ENCODE data around the gene TRAF2. TPM values are rescaled to one million over a fixed set of nuclear protein-coding genes. Genes with fewer than 3 reads are reported as not detected.
"Not testable (repeated sequence)": the region's sequence is repeated elsewhere in the genome, so short reads cannot be mapped to it uniquely, and the experiment has no call there.

The TRAF2 gene, protein sequence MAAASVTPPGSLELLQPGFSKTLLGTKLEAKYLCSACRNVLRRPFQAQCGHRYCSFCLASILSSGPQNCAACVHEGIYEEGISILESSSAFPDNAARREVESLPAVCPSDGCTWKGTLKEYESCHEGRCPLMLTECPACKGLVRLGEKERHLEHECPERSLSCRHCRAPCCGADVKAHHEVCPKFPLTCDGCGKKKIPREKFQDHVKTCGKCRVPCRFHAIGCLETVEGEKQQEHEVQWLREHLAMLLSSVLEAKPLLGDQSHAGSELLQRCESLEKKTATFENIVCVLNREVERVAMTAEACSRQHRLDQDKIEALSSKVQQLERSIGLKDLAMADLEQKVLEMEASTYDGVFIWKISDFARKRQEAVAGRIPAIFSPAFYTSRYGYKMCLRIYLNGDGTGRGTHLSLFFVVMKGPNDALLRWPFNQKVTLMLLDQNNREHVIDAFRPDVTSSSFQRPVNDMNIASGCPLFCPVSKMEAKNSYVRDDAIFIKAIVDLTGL
- total RNA-seq: 7.8 TPM

DNA sequence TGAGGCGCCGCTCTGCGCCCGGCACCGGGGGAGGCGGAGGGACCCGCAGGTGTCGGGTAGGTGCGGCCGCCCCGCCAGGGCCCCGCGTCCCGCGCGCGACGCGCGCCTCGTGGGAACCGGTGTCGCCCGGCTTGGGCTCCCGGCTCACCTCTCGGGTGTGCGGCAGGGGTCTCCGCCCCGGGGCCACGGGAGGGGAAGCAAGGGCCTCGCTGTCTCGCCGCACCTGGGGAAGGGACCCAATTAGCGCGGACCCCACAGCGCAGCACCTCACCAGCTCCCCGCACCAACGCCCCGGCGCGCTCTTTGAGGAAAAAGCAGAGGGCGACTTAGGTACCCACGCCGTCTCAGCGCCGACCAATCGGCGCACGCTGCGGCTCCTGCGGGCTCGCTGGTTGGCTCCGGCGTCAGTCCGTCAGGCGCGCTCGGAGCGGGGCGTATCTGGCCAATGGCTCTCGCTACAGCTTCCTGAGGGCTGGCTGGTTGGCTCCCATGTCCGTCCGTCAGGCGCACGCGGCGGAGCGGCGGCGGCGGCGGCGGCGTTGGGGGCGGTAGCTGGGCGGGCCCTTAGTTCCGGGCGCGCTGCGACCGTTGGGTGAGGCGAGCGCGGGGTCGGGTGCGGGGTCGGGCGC lies at the start of gene TRAF2:
Gene TRAF2, plus strand, starts transcription at position 567 of the 629 bp plus-strand sequence. CDS start 12,225 bp downstream, outside the sequence.
- DNase-seq: peak; percentile 96

DNA sequence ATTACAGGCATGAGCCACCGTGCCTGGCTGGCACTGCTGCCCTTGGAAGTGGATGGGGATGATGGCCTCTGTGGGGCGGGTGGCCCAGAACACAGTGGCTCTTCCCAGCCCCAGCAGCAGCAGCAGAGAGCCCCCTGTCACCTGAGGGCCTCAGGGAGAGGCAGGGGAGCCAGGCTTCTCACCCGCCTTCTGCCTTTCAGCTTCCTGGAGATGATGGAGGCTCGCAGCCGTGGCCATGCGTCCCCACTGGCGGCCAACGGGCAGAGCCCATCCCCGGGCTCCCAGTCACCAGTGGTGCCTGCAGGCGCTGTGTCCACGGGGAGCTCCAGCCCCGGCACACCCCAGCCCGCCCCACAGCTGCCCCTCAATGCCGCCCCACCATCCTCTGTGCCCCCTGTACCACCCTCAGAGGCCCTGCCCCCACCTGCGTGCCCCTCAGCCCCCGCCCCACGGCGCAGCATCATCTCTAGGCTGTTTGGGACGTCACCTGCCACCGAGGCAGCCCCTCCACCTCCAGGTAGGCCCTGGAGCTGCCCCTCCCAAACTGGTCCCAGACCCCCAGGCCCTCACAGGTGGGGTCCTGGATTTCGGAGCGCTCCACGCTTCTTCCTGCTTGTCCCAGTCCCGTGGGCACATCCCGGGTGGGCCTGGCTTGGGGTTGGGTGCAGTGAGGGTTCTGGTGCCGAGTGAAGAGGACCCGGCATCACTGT lies 49.0 kb upstream of the TRAF2 start:
- DNase-seq: no peak

DNA sequence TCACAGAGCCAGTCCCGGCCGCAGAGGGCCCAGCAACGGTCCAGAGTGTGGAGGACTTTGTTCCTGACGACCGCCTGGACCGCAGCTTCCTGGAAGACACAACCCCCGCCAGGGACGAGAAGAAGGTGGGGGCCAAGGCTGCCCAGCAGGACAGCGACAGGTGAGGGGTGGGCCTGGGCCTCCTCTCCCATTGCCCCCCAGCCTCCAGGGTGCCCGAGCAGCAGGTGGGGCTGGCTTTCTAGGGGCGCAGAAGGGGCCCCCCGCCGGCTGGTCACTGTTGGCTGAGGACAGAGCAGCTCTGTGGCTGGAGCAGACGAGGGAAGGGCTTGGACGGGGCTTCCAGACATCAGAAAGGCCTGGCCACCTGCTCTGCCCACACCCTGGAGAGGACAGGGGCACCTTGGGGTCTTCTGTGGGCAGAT lies 48.4 kb upstream of the TRAF2 start:
- DNase-seq: not testable (repeated sequence)

DNA sequence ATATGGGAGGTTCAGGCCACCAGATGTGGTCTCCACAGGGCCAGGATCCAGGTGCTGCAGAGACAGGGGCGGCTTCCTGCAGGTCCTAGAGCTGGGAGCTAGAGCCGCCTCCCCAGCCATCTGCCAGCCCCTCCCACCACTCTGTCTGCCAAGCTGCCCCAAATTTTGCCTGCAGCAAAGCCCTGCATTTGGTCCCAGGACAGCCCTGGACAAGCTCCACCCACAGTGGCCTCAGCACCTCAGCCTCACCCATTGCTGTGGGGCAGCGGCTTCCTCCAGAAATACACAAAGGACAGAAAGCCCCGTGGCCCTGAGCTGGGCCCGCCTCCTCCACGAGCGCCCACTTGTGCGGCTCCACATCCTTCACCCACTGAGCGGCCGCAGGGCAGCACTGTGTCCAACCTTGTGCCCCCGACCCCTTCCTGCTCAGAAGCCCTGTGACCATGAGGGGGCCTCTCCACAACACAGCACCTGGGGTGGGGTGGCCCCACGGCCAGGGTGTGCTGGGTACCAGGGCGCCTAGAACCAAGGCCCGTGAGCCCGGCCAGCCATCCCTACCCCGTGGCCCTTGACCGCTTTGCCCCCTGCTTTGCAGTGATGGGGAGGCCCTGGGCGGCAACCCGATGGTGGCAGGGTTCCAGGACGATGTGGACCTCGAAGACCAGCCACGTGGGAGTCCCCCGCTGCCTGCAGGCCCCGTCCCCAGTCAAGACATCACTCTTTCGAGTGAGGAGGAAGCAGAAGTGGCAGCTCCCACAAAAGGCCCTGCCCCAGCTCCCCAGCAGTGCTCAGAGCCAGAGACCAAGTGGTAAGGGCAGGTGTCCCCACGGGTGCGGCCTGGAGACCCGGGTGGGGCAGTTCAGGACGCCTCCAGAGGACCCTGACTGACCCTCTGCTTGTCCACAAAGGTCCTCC lies 47.7 kb upstream of the TRAF2 start:
- DNase-seq: no peak

DNA sequence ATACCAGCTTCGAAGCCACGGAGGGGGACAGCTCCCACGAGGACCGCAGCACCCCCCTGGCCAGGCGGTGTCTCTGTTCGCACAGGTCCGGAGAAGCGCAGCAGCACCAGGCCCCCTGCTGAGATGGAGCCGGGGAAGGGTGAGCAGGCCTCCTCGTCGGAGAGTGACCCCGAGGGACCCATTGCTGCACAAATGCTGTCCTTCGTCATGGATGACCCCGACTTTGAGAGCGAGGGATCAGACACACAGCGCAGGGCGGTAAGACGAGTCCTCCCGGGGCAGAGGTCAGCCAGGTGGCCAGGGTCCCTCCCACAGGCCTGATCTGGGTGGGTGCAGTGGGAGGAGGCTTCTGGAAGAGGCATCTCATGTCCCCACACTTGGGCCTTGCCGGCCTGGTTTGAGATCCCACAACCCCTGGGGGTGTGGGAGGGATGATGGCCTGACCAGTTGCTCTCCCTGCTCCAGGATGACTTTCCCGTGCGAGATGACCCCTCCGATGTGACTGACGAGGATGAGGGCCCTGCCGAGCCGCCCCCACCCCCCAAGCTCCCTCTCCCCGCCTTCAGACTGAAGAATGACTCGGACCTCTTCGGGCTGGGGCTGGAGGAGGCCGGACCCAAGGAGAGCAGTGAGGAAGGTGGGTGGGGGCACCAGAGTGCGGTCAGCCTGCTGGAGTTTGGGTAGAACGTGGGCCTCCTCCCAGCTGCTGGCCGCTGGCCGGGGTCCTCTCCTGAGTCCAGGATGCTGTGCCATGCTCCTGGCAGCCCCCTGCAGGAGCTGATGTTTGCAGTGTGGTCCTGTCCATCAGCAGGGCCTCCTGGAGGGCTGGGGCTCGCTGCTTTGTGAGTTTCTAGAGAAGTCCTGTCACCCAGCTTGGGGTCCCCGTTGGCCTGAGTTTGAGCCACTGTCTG lies 46.8 kb upstream of the TRAF2 start:
- DNase-seq: no peak

DNA sequence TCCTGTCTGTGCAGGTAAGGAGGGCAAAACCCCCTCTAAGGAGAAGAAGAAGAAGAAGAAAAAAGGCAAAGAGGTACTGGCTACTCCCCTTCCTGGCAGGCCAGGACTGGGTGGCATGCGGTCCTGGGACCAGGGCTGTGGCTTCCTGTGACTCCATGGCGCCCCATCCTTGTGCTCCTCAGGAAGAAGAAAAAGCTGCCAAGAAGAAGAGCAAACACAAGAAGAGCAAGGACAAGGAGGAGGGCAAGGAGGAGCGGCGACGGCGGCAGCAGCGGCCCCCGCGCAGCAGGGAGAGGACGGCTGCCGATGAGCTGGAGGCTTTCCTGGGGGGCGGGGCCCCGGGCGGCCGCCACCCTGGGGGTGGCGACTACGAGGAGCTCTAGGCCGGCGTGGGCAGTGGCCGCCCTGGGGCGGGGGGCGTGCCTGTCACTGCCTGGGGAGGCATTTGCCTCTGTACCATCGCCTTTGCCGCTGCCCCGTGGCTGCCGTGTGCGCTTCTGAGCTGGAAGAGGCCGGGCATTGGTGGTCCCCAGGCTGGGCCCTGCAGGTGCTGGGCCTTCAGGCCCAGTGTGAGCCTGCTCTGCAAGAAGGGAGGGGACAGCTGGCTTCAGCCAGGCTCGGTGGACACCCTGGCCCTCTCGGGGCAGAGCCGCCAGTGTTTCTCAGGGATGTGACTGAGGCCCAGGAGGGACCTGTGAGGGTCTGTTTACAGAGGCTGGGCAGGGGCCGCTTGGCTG lies 46.0 kb upstream of the TRAF2 start:
- DNase-seq: no peak

DNA sequence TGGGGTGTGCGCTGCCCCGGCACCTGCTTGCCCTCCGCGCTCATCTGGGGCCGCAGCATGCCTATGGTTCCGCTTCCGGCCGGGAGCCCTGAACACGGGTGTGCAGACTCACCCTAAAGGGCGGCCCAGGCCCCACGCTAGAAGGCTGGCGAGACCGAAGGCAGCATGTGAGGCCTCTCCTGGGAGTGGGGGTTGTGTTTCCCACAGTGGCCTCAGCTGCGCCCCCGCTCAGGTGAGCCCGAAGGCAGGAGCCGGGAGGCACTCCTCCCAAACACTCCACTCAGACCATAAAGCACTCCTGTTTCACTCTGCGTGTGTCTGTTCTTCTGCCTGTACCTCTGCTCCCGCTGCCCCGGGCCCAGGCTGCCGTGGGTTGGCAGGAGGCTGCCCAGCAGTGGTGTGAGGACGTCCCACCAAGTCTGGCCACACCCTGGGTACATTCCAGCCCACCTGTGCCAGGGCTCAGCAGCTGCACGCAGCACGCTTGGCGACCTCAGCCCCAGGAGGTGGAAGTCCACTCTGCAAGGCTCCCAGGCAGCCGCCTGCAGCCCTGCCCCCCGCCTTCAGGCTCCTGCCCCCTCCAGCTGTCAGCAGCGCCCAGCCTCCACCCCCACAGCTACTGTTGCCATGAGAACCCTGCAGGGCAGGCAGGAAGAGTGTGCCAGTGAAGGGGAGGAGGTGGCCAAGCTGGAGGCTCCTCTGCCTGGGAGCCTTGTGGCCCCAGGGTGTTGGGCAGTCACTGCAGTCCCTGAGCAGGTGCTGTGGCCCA lies 45.3 kb upstream of the TRAF2 start:
- no peak for DNase-seq

DNA sequence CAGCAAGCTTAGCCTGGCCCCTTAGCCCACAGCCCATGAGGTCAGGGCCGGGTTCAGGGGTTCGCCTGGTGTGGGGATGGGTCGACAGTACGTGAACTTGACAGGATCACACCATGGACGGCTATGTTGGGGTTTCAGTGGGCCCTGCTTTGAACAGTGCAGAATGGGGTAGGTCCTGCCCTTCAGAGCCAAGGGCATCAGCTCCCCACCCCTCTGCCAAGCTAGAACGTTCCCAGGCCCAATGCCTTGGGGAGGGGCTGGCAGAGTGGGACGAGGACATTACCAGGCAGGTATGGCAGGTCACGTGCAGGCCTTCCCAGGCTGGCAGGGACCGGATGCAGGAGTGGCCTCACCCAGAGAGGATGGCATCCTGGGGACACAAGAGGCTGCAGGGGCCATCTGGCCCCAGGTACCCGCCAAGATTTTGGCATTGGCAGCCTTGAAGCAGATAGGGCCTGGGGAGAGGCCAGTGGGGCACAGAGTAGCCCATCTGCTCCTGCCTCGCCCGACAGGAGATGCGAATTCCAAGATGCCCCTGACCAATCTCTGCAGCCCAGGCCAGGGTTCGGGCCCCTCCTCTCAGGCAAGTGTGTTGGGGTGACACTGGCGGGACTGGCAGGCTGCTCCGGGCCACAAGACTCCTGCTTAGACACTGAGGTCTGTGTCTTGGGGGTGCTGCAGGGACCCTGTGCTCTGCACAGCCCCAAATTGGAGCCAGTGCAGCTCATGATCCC lies 44.5 kb upstream of the TRAF2 start:
- DNase-seq: not testable (repeated sequence)

DNA sequence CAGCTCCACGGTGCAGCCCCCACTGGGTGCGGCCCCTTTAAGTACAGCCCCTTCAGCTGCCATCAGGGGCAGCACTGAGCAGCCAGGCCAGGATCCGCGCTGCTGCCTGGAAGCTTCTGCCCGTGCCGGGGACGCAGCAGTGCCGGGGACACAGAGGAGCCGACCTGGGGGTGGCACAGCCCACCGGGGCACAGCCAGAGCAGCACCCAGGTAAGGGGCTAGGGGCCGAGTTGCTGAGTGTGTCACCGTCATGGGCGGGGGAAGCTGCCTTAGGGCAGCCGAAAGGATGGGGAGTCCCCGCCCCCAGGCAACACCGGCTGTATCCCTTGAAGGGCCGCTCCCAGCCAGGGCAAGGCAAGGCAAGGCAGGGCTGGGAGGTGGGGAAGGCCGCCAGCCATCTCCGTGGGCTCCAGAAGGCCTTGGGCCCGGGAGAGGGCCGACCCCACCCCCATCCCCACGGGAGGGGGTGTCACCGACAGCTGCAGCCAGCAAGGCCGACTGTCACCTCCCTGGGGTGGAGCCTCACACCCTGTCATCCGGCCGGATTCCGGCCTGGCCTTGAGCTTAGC lies 43.9 kb upstream of the TRAF2 start, which contains the start of gene AJM1:
Gene AJM1, plus strand, starts transcription at position 99 of the 569 bp plus-strand sequence. CDS start 1,937 bp downstream, outside the sequence.
- peak; percentile 58 for DNase-seq

DNA sequence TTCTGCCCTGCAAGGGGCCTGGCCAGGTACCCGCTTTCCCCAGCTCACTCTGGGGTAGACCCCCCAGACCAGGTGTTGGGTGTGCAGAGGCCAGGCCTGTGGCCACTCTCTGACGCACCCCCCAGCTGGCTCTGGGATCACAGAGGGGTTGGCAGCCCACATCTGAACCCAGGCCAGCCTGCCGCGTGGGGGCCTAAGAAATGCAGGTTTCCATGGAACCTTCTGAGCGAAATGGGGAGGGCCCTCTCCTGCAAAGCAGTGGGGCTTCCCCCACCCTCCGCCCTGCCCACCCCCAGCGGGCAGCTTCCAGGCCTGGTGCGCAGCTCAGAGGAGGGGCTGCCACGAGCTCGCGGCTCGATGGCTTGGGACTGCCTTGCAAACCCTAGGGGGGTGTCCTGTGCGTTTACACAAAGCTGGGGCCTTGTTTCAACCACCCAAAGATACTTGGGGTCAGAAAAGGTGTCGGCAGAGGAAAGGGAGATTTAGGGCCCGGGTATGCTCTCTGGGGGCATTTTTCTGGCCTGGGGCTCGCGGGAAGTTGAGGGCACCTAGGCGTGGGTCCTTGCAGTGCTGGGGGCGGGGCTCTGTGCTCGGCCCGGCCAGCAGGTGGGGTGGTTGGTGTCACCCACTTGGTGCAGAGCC lies 43.0 kb upstream of the TRAF2 start:
- not testable (repeated sequence) for DNase-seq

DNA sequence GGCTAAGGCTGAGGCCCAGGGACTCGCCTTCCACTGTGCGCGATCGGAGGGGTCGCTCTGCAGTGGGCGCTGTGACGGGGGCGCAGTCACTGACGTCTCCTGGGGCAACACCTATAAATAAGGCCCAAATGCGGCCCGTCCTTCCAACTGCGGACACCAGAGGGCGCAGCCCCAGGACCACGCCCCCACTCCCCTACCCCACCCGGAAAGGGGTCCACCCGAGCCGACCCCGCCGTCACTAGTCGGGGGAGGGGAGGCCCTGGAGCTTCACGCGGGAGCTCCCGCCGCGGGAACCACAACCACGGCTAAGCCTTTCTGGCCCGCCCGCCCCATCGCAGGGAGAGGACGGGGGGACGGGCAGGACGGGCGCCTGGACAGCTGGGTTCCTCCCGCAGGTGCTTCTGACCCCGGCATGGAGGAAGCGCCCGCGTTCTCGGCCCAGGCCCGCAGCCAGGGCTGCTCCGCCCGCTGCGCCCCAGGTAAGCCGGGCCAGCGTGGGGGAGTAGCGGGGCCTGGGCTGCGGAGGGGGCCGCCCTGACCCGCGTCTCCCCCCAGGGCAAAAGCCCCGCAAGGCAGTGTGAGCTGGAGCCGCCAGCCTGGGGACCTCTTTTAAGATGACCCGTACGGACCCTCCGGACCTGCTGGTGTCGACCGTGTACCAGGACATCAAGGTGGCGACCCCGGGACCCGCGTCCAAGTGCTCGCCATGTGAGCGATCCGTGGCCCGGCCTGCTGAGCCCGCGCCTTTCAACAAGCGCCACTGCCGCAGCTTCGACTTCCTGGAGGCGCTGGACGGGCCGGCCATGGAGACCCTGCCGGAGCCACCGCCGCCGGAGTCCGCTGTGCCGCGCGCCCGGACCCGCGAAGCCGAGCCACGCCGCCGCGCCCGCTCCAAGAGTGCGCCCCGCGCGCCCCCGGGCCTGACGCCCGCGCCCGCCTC lies 42.2 kb upstream of the TRAF2 start:
- not testable (repeated sequence) for DNase-seq

DNA sequence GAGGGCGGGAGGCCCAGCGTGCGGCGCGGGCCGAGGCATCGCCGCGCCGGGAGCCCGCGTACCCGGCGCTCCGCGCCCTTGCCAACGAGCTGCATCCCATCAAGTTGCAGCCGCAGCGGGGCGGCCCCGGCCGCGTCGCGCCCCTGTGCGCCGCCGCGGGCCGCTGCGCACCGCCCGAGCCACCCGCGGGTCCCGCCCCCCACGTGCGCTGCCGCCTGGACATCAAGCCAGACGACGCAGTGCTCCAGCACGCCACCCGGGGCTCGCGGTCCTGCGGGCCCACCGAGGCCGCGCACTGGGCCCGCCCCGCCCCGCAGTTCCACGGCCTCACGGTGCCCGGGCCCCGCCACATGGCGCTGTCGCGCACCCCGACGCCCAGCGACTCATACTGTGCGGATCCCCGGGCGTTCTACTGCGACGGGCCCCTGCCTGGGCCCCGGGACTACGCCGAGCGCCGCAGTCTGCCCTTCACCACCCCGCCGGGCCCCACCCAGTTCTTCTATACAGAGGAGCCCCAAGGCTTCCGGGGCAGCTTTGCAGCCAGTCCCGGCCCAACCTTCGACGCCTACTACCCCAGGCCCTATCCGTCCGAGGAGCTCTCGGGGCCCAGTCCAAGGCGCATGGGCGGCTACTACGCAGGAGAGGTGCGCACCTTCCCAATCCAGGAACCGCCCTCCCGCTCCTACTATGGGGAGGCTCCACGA lies 41.4 kb upstream of the TRAF2 start:
- DNase-seq: no peak

DNA sequence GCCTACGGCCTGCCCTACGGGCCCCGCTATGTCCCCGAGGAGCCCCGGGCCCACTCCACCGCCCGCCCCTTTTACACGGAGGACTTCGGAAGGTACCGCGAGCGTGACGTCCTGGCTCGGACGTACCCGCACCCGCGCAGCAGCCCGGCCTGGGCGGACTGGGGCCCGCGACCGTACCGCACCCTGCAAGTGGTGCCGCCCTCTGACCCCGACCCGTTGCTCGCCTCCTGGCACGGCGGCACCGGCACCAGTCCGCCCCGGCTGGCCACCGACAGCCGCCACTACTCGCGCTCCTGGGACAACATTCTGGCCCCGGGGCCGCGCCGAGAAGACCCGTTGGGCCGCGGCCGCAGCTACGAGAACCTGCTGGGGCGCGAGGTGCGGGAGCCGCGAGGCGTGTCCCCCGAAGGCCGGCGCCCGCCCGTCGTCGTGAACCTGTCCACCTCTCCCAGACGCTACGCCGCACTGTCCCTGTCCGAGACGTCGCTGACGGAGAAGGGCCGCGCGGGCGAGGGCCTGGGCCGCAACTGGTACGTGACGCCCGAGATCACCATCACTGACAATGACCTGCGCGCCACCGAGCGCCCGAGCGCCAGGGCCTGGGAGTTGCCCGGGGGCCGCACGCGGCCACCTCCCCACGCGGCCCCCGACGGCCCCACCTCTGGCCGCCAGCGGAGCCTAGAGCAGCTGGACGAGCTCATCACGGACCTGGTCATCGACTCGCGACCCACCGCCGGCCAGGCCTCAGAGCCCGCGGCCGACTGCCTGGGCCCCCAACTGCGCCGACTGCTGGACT lies 40.7 kb upstream of the TRAF2 start:
- no peak for DNase-seq

DNA sequence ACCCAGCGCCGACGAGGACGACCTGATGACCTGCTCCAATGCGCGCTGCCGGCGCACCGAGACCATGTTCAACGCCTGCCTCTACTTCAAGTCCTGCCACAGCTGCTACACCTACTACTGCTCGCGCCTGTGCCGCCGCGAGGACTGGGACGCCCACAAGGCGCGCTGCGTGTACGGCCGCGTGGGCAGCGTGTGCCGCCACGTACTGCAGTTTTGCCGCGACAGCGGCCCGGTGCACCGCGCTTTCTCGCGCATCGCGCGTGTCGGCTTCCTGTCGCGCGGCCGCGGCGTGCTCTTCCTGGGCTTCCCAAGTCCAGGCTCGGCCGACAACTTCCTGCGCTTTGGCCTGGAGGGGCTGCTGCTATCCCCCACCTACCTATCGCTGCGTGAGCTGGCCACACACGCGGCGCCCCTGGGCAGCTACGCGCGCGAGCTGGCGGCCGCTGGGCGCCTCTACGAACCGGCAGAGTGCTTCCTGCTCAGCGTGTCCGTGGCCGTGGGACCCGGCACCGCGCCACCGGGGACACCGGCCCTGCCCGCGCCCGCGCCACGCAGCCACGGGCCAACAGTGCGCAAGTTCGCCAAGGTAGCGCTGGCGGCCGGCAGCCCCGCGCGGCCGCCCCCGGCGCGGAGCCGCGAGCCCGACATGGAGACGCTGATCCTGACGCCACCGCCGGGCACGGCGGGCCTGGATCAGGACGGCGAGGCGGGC lies 39.8 kb upstream of the TRAF2 start:
- DNase-seq: no peak
